Hepatocyte (in vitro differentiated cells): Measurements from ENCODE around the gene TAS2R41. TPM values are rescaled to one million over a fixed set of nuclear protein-coding genes. Genes with fewer than 3 reads are reported as not detected.

Source experiments
- DNase-seq: peaks from one replicate; pipeline ENCODE4 v3.0.0-alpha.2; 2016; ENCODE audit warnings: low spot score
- H2AFZ ChIP-seq: fragments of 200-600 bp; sonication (generic); 2 replicates; pipeline ENCODE4 v1.6.0; 2016; ENCODE audit warnings: antibody characterized with exemption, mild to moderate bottlenecking
- H3K27ac ChIP-seq: fragments of 200-600 bp; sonication (generic); 2 replicates; pipeline ENCODE4 v1.5.1; 2016; ENCODE audit warnings: mild to moderate bottlenecking
- H3K27me3 ChIP-seq: fragments of 200-600 bp; sonication (generic); 2 replicates; pipeline ENCODE4 v1.6.1; 2016
- H3K36me3 ChIP-seq: fragments of 200-600 bp; sonication (generic); replicated peaks from 2 replicates; pipeline ENCODE4 v1.5.1; 2016; ENCODE audit warnings: low read depth; ENCODE audit not compliant: insufficient read depth
- H3K4me1 ChIP-seq: fragments of 200-600 bp; sonication (generic); 2 replicates; pipeline ENCODE4 v1.5.1; 2016; ENCODE audit warnings: mild to moderate bottlenecking, moderate library complexity; ENCODE audit not compliant: insufficient read depth
- H3K4me2 ChIP-seq: fragments of 200-600 bp; sonication (generic); 2 replicates; pipeline ENCODE4 v1.6.0; 2016
- H3K4me3 ChIP-seq: fragments of 200-600 bp; sonication (generic); 2 replicates; pipeline ENCODE4 v1.5.1; 2016; ENCODE audit warnings: mild to moderate bottlenecking
- H3K79me2 ChIP-seq: fragments of 200-600 bp; sonication (generic); 2 replicates; pipeline ENCODE4 v1.6.0; 2017; ENCODE audit warnings: mild to moderate bottlenecking
- H3K9me2 ChIP-seq: fragments of 200-600 bp; sonication (generic); replicated peaks from 2 replicates; pipeline ENCODE4 v1.6.0; 2017; ENCODE audit warnings: mild to moderate bottlenecking; ENCODE audit not compliant: insufficient read depth
- H3K9me3 ChIP-seq: fragments of 200-600 bp; sonication (generic); 2 replicates; pipeline ENCODE4 v1.5.1; 2016; ENCODE audit warnings: low read depth, mild to moderate bottlenecking
- H4K20me1 ChIP-seq: fragments of 200-600 bp; sonication (generic); 2 replicates; pipeline ENCODE4 v1.6.0; 2016; ENCODE audit warnings: mild to moderate bottlenecking; ENCODE audit not compliant: insufficient read depth, poor library complexity, severe bottlenecking
- EZH2 ChIP-seq: fragments of 200-600 bp; sonication (generic); IDR thresholded peaks from 2 replicates; pipeline ENCODE4 v1.6.1; 2016; ENCODE audit warnings: antibody characterized with exemption, mild to moderate bottlenecking, borderline replicate concordance
- EZH2phosphoT487 ChIP-seq: fragments of 200-600 bp; sonication (generic); IDR thresholded peaks from one replicate; pipeline ENCODE4 v1.6.1; 2018; ENCODE audit warnings: antibody characterized with exemption, mild to moderate bottlenecking, low read depth, moderate library complexity; ENCODE audit not compliant: unreplicated experiment, severe bottlenecking
- WGBS: methylation state at CpG from one replicate; pipeline ENCODE4 v1.1.6; 2016; ENCODE audit warnings: low lambda C conversion rate; ENCODE audit errors: missing lambda C conversion rate; 5-methylcytosine and 5-hydroxymethylcytosine counted together
- polyA plus RNA-seq: library from polyadenylated mRNA; unstranded; fragments of >200 nt; fragmentation: Nextera tagmentation; extraction: Ambion mirVana; gene quantifications from 2 replicates; pipeline ENCODE4 v1.2.1, GENCODE V29; 2016
- total RNA-seq: library from RNA; depleted of rRNA; stranded (reverse); fragments of >200 nt; gene quantifications from 2 replicates; pipeline ENCODE4 v1.2.3, GENCODE V29; 2014
- TF ChIP-seq, protein P1 (sequence below): fragments of 200-600 bp; sonication (generic); IDR thresholded peaks from 2 replicates; pipeline ENCODE4 v1.5.1; 2016; ENCODE audit warnings: antibody characterized with exemption, mild to moderate bottlenecking; ENCODE audit not compliant: poor library complexity

The TAS2R41 gene
- total and polyA plus RNA-seq, 2 experiments from 2014 or later: not detected

DNA sequence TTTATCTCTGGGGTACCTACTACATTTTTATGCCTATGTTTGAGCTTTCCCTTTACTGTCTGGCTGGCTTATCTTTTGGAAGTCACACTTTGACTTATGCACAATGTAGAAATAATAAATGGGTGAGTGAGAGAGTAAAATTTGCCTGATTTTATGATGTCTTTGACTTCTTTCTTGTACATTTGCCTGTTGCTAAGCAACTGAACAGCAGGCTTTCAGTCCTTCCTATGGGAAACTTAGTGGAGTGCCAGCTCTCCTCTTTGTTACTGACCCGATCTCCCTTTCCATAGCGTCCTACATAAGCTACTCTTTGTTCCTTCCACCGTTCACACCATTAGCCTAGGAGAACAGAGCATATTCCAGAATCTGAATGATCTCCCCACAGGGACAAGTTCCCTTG is 30.2 kb upstream of the TAS2R41 start:
- 71% methylated on average over 3 of the region's 3 CpGs for WGBS
- Histone ChIP-seq H3K4me1 (no peaks in the 10 kb centered on the region), H3K9me2 (no peaks in the 10 kb centered on the region), H3K36me3 (no peaks in the 10 kb centered on the region), H3K27ac (no peak overlapping the region), H4K20me1 (no peaks in the 10 kb centered on the region), H3K9me3 (no peaks in the 10 kb centered on the region), H3K79me2 (no peaks in the 10 kb centered on the region), H3K4me3 (no peak overlapping the region), H3K27me3 (no peaks in the 10 kb centered on the region), H2AFZ (no peak overlapping the region), H3K4me2 (no peak overlapping the region)
- DNase-seq: no peak
- TF ChIP-seq EZH2 (no peak), EZH2phosphoT487 (no peak)
- TF ChIP-seq, protein P1, sequence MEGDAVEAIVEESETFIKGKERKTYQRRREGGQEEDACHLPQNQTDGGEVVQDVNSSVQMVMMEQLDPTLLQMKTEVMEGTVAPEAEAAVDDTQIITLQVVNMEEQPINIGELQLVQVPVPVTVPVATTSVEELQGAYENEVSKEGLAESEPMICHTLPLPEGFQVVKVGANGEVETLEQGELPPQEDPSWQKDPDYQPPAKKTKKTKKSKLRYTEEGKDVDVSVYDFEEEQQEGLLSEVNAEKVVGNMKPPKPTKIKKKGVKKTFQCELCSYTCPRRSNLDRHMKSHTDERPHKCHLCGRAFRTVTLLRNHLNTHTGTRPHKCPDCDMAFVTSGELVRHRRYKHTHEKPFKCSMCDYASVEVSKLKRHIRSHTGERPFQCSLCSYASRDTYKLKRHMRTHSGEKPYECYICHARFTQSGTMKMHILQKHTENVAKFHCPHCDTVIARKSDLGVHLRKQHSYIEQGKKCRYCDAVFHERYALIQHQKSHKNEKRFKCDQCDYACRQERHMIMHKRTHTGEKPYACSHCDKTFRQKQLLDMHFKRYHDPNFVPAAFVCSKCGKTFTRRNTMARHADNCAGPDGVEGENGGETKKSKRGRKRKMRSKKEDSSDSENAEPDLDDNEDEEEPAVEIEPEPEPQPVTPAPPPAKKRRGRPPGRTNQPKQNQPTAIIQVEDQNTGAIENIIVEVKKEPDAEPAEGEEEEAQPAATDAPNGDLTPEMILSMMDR: no peak

DNA sequence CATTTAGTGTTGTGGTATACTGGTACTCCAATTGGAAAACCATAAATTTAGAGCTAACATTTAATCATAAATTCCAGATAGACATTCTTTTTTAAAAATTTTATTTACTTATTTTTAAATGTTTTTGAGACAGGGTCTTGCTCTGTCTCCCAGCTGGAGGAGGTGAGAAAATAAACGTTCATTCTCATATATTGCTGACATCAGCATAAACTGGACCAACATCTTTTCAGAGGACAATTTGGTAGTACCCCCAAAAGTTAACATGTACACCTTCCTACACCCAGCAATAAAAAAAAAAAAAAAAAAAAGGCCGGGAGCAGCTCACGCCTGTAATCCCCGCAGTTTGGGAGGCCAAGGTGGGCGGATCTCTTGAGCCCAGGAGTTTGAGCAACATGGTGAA is 29.2 kb upstream of the TAS2R41 start:
- Histone ChIP-seq H3K4me3 (no peak overlapping the region), H3K79me2 (no peaks in the 10 kb centered on the region), H3K27me3 (no peaks in the 10 kb centered on the region), H2AFZ (no peak overlapping the region), H3K4me2 (no peak overlapping the region), H3K27ac (no peak overlapping the region), H3K36me3 (no peaks in the 10 kb centered on the region), H4K20me1 (no peaks in the 10 kb centered on the region), H3K9me3 (no peaks in the 10 kb centered on the region), H3K9me2 (no peaks in the 10 kb centered on the region), H3K4me1 (no peaks in the 10 kb centered on the region)
- DNase-seq: no peak
- WGBS: 91% methylated on average over 5 of the region's 5 CpGs
- TF ChIP-seq, protein P1: no peak
- TF ChIP-seq EZH2phosphoT487: no peak
- no peak for TF ChIP-seq EZH2

DNA sequence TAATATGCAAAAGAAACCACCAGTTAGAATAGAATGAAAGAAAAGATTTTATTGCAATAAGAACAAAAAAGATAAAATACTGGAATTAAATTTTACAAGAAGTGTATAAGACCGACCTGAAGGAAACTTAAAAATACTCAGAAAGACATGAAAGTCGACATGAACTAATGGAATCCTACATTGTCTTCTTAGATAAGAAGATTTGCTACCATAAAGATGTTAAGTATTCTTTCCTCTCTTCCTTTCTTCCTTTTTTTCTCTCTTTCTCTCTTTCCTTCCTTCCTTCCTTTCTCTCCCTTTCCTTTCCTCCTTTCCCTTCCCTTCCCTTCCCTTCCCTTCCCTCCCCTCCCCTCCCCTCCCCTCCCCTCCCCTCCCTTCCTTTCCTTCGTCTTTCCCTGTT is 27.9 kb upstream of the TAS2R41 start:
- 71% methylated on average over 3 of the region's 3 CpGs for WGBS

More for the DNA sequence above, 27.9 kb upstream of the TAS2R41 start:
- no peaks in the 10 kb centered on the region for H3K9me2 ChIP-seq
- H3K36me3 ChIP-seq: no peaks in the 10 kb centered on the region
- no peak overlapping the region for H3K27ac ChIP-seq
- H3K4me2 ChIP-seq: no peak overlapping the region
- H3K4me1 ChIP-seq: no peaks in the 10 kb centered on the region
- no peak overlapping the region for H3K4me3 ChIP-seq
- no peak overlapping the region for H2AFZ ChIP-seq
- H3K27me3 ChIP-seq: no peaks in the 10 kb centered on the region
- no peaks in the 10 kb centered on the region for H4K20me1 ChIP-seq
- H3K79me2 ChIP-seq: no peaks in the 10 kb centered on the region
- no peaks in the 10 kb centered on the region for H3K9me3 ChIP-seq
- no peak for DNase-seq
- no peak for TF ChIP-seq EZH2
- TF ChIP-seq, protein P1: no peak
- TF ChIP-seq EZH2phosphoT487: no peak
